OCI-LY1 (cell line): Measurements from ENCODE around the gene PTPRE.

Experiments
- H2AFZ ChIP-seq: fragments of 200-600 bp; sonication (generic), shearing (Covaris generic); 2 replicates; pipeline ENCODE4 v1.6.0; 2014; ENCODE audit warnings: antibody characterized with exemption, mild to moderate bottlenecking, low read length
- H3F3A ChIP-seq: fragments of 200-600 bp; sonication (generic), shearing (Covaris generic); 2 replicates; pipeline ENCODE4 v1.6.0; 2014; ENCODE audit warnings: mild to moderate bottlenecking, antibody characterized with exemption, low read length, moderate library complexity; ENCODE audit not compliant: insufficient read depth
- H3K27ac ChIP-seq: fragments of 200-600 bp; sonication (generic); 2 replicates; pipeline ENCODE4 v1.5.1; 2014; ENCODE audit warnings: low read length, mixed run types, mild to moderate bottlenecking, low read depth; ENCODE audit not compliant: poor library complexity, severe bottlenecking
- H3K27me3 ChIP-seq: fragments of 200-600 bp; sonication (generic); 2 replicates; pipeline ENCODE4 v1.6.0; 2014; ENCODE audit warnings: antibody characterized with exemption, mild to moderate bottlenecking, low read length, moderate library complexity; ENCODE audit not compliant: insufficient read depth
- H3K36me3 ChIP-seq: fragments of 200-600 bp; sonication (generic); 2 replicates; pipeline ENCODE4 v1.6.1; 2014; ENCODE audit warnings: mild to moderate bottlenecking, antibody characterized with exemption, low read length, moderate library complexity, mixed read lengths; ENCODE audit not compliant: insufficient read depth
- H3K4me1 ChIP-seq: fragments of 200-600 bp; sonication (generic); 2 replicates; pipeline ENCODE4 v1.5.1; 2014; ENCODE audit warnings: mild to moderate bottlenecking, low read length, moderate library complexity; ENCODE audit not compliant: insufficient read depth, severe bottlenecking
- H3K4me2 ChIP-seq: fragments of 200-600 bp; sonication (generic), shearing (Covaris generic); 2 replicates; pipeline ENCODE4 v1.6.1; 2014; ENCODE audit warnings: low read length
- H3K4me3 ChIP-seq: fragments of 200-600 bp; sonication (generic); 2 replicates; pipeline ENCODE4 v1.5.1; 2014; ENCODE audit warnings: low read length, low read depth, mild to moderate bottlenecking, mixed read lengths; ENCODE audit not compliant: poor library complexity, severe bottlenecking
- H3K79me2 ChIP-seq: fragments of 200-600 bp; shearing (Covaris generic); 2 replicates; pipeline ENCODE4 v1.6.1; 2016; ENCODE audit warnings: mixed run types, low read length, mixed read lengths; ENCODE audit not compliant: insufficient read depth
- H3K9ac ChIP-seq: fragments of 200-600 bp; sonication (generic), shearing (Covaris generic); 2 replicates; pipeline ENCODE4 v1.6.1; 2014; ENCODE audit warnings: mild to moderate bottlenecking, low read length, mixed read lengths
- H3K9me2 ChIP-seq: fragments of 200-600 bp; sonication (generic), shearing (Covaris generic); 2 replicates; pipeline ENCODE4 v1.6.1; 2014; ENCODE audit warnings: low read depth, mild to moderate bottlenecking, low read length, mixed read lengths
- H3K9me3 ChIP-seq: fragments of 200-600 bp; shearing (Covaris generic); 2 replicates; pipeline ENCODE4 v1.6.1; 2014; ENCODE audit warnings: low read length, mixed read lengths
- H4K20me1 ChIP-seq: fragments of 200-600 bp; sonication (generic), shearing (Covaris generic); 2 replicates; pipeline ENCODE4 v1.6.0; 2016; ENCODE audit warnings: mild to moderate bottlenecking, low read length; ENCODE audit not compliant: insufficient read depth
- EZH2 ChIP-seq: fragments of 200-600 bp; sonication (generic), shearing (Covaris generic); IDR thresholded peaks from 2 replicates; pipeline ENCODE4 v1.8.0; 2017; ENCODE audit warnings: borderline replicate concordance, mixed run types, mild to moderate bottlenecking, antibody characterized with exemption, low read length, moderate library complexity, mixed read lengths
- TF ChIP-seq, protein P1 (sequence below): fragments of 200-600 bp; sonication (generic), shearing (Covaris generic); IDR thresholded peaks from 2 replicates; pipeline ENCODE4 v1.5.1; 2017; ENCODE audit warnings: mild to moderate bottlenecking, antibody characterized with exemption, low read length, moderate library complexity, mixed read lengths

The PTPRE gene

DNA sequence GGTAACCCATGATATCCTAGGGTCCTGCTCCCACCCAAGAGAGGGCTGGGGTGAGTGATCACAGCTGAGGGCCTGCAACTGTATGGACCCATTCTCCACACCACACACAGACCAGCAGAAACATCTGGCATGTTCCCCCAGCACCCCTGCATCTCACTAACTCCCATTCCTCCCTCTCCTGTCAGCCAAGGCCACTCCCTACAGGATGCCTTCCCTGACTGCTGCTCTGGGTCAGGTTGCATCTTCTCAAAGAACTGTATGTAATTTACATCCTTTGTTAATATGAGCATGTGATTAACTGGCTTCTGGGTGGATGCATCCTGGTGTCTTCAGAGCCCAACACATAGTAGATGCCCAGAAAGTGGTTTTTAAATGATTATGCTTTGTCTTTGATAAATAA lies 56.2 kb downstream of the PTPRE start:
- H3K9me2 ChIP-seq: no peaks in the 10 kb centered on the region
- H3K27me3 ChIP-seq: no peaks in the 10 kb centered on the region
- H3K4me3 ChIP-seq: no peak overlapping the region
- no peak overlapping the region for H2AFZ ChIP-seq
- no peaks in the 10 kb centered on the region for H3K4me1 ChIP-seq
- H3K79me2 ChIP-seq: no peaks in the 10 kb centered on the region
- H3K9me3 ChIP-seq: no peaks in the 10 kb centered on the region
- H3K9ac ChIP-seq: no peak overlapping the region
- TF ChIP-seq, protein P1, sequence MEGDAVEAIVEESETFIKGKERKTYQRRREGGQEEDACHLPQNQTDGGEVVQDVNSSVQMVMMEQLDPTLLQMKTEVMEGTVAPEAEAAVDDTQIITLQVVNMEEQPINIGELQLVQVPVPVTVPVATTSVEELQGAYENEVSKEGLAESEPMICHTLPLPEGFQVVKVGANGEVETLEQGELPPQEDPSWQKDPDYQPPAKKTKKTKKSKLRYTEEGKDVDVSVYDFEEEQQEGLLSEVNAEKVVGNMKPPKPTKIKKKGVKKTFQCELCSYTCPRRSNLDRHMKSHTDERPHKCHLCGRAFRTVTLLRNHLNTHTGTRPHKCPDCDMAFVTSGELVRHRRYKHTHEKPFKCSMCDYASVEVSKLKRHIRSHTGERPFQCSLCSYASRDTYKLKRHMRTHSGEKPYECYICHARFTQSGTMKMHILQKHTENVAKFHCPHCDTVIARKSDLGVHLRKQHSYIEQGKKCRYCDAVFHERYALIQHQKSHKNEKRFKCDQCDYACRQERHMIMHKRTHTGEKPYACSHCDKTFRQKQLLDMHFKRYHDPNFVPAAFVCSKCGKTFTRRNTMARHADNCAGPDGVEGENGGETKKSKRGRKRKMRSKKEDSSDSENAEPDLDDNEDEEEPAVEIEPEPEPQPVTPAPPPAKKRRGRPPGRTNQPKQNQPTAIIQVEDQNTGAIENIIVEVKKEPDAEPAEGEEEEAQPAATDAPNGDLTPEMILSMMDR: no peak
- TF ChIP-seq EZH2: no peak
- no peak overlapping the region for H3K27ac ChIP-seq
- no peaks in the 10 kb centered on the region for H4K20me1 ChIP-seq
- no peak overlapping the region for H3K4me2 ChIP-seq
- H3K36me3 ChIP-seq: no peaks in the 10 kb centered on the region
- H3F3A ChIP-seq: no peaks in the 10 kb centered on the region

DNA sequence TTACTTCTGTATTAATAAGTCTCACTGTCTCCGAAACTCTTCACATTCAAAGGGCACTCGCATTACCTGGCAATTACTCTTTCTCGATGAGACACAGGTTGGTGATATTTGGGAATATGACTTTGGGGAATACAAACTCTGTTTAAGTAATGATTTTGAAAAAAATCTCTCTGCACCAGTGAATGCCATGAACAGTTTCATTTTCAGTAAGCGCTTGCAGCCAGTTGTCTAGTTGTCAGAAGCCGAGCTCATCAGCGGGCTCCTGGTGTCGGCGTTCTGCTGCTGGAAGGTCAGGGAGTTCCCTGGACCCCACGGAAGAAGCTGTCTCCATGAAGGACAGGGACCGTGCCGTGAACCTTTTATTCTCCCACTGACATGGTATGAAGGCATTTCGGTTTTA lies 57.7 kb downstream of the PTPRE start:
- Histone ChIP-seq H3K4me3 (no peak overlapping the region), H2AFZ (no peak overlapping the region), H3K27ac (no peak overlapping the region), H3K36me3 (no peaks in the 10 kb centered on the region), H3K9ac (no peak overlapping the region), H3K9me2 (no peaks in the 10 kb centered on the region), H4K20me1 (no peaks in the 10 kb centered on the region), H3K79me2 (no peaks in the 10 kb centered on the region), H3K4me1 (no peaks in the 10 kb centered on the region), H3F3A (no peaks in the 10 kb centered on the region), H3K4me2 (no peak overlapping the region), H3K27me3 (no peaks in the 10 kb centered on the region), H3K9me3 (no peaks in the 10 kb centered on the region)
- TF ChIP-seq EZH2: no peak
- TF ChIP-seq, protein P1: no peak

DNA sequence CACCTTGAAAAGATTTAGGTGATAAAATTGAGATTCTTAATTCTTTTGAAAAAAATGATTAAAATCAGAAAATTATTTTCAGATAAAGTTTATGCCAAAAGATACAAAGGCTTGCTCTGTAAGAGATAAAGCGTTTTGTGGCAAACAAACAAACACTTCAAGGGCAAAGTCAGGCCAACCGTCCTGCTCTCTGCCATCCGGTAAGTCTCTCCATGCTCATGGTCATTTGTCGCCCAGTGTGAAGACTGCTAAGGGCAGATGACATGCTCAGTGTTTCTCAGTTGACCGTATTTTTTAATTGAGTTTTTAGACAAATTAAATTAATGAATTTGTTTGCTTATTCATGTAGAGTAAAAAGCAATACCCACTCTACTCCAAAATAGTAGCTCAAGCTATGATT lies 60.0 kb downstream of the PTPRE start:
- Histone ChIP-seq H2AFZ (no peak overlapping the region), H3K9ac (no peak overlapping the region), H3K4me3 (no peak overlapping the region), H3K27me3 (no peaks in the 10 kb centered on the region), H3K27ac (no peak overlapping the region), H3K4me2 (no peak overlapping the region), H3K9me2 (no peaks in the 10 kb centered on the region), H3K36me3 (no peaks in the 10 kb centered on the region), H3K9me3 (no peaks in the 10 kb centered on the region), H3K79me2 (no peaks in the 10 kb centered on the region), H3K4me1 (no peaks in the 10 kb centered on the region), H4K20me1 (no peaks in the 10 kb centered on the region), H3F3A (no peaks in the 10 kb centered on the region)
- no peak for TF ChIP-seq EZH2
- TF ChIP-seq, protein P1: no peak
